Mucosa of stomach (tissue), 1 donor: ENCODE data around the gene RPS6KC1.
"Not testable (repeated sequence)": the region's sequence is repeated elsewhere in the genome, so short reads cannot be mapped to it uniquely, and the experiment has no call there.

Experiments used
- H3K27me3 ChIP-seq: one replicate; pipeline ENCODE4 v1.7.0; 2013; ENCODE audit warnings: mild to moderate bottlenecking, low read length; ENCODE audit not compliant: control insufficient read depth, insufficient read depth
- H3K36me3 ChIP-seq: one replicate; pipeline ENCODE4 v1.7.0; 2013; ENCODE audit warnings: low read length; ENCODE audit not compliant: control insufficient read depth, insufficient read depth
- H3K4me1 ChIP-seq: one replicate; pipeline ENCODE4 v1.7.0; 2013; ENCODE audit warnings: mild to moderate bottlenecking, low read length; ENCODE audit not compliant: control insufficient read depth, insufficient read depth
- H3K4me3 ChIP-seq: one replicate; pipeline ENCODE4 v1.7.0; 2013; ENCODE audit warnings: low read length
- H3K9ac ChIP-seq: one replicate; pipeline ENCODE4 v1.7.0; 2013; ENCODE audit warnings: mild to moderate bottlenecking, low read length, moderate library complexity
- H3K9me3 ChIP-seq: one replicate; pipeline ENCODE4 v1.7.0; 2013; ENCODE audit warnings: mild to moderate bottlenecking, low read length, moderate library complexity; ENCODE audit not compliant: control insufficient read depth
- donor health status: Pancreatic carcinoma.

RPS6KC1 gene

GRCh38 chr1:213034713-213035112 lies 16.3 kb upstream of the RPS6KC1 start:
- Histone ChIP-seq H3K9ac (no peak overlapping the region), H3K4me1 (no peaks in the 10 kb centered on the region), H3K4me3 (no peak overlapping the region), H3K27me3 (no peaks in the 10 kb centered on the region), H3K9me3 (no peaks in the 10 kb centered on the region), H3K36me3 (no peaks in the 10 kb centered on the region)

GRCh38 chr1:213035573-213035972 lies 15.5 kb upstream of the RPS6KC1 start:
- H3K36me3 ChIP-seq, result no peaks in the 10 kb centered on the region
- H3K4me3 ChIP-seq, result no peak overlapping the region
- no peaks in the 10 kb centered on the region for H3K9me3 ChIP-seq
- H3K4me1 ChIP-seq, result no peaks in the 10 kb centered on the region
- H3K9ac ChIP-seq, result no peak overlapping the region
- no peaks in the 10 kb centered on the region for H3K27me3 ChIP-seq

GRCh38 chr1:213041443-213041842 lies 9.6 kb upstream of the RPS6KC1 start:
- Histone ChIP-seq H3K4me1 (no peaks in the 10 kb centered on the region), H3K9ac (no peak overlapping the region), H3K27me3 (no peaks in the 10 kb centered on the region), H3K9me3 (no peaks in the 10 kb centered on the region), H3K36me3 (no peaks in the 10 kb centered on the region), H3K4me3 (no peak overlapping the region)

GRCh38 chr1:213045321-213046226 lies 5.5 kb upstream of the RPS6KC1 start:
- H3K4me3 ChIP-seq, H3K36me3 ChIP-seq, H3K9me3 ChIP-seq, H3K27me3 ChIP-seq, H3K4me1 ChIP-seq, H3K9ac ChIP-seq: not testable (repeated sequence)

- Histone ChIP-seq H3K4me1 (peaks cover 11% of the 10 kb centered on the region), H3K9ac (no peak overlapping the region), H3K9me3 (no peaks in the 10 kb centered on the region), H3K4me3 (no peak overlapping the region), H3K27me3 (no peaks in the 10 kb centered on the region), H3K36me3 (no peaks in the 10 kb centered on the region)
Measured at GRCh38 chr1:213049232-213049631, 1.8 kb upstream of the RPS6KC1 start.

- no peaks in the 10 kb centered on the region for H3K27me3 ChIP-seq
- H3K36me3 ChIP-seq, result no peaks in the 10 kb centered on the region
- peaks cover 11% of the 10 kb centered on the region for H3K4me1 ChIP-seq
- H3K9ac ChIP-seq, result peak overlapping the region; percentile 74
- peak overlapping the region; percentile 99 for H3K4me3 ChIP-seq
- no peaks in the 10 kb centered on the region for H3K9me3 ChIP-seq
Measured at GRCh38 chr1:213050745-213051126, 305 bp upstream of the RPS6KC1 start.

- Histone ChIP-seq H3K4me1 (peaks cover 11% of the 10 kb centered on the region), H3K27me3 (no peaks in the 10 kb centered on the region), H3K9me3 (no peaks in the 10 kb centered on the region), H3K9ac (peak overlapping the region; percentile 74), H3K4me3 (peak overlapping the region; percentile 99), H3K36me3 (no peaks in the 10 kb centered on the region)
Measured at GRCh38 chr1:213051881-213052202, 801 bp downstream of the RPS6KC1 start.

- H3K9ac ChIP-seq, result no peak overlapping the region
- no peaks in the 10 kb centered on the region for H3K36me3 ChIP-seq
- no peaks in the 10 kb centered on the region for H3K9me3 ChIP-seq
- H3K4me1 ChIP-seq, result peaks cover 11% of the 10 kb centered on the region
- H3K4me3 ChIP-seq, result no peak overlapping the region
- no peaks in the 10 kb centered on the region for H3K27me3 ChIP-seq
Measured at GRCh38 chr1:213053455-213053854, 2.4 kb downstream of the RPS6KC1 start.

GRCh38 chr1:213054142-213054541 lies 3.1 kb downstream of the RPS6KC1 start:
- H3K9ac ChIP-seq, result no peak overlapping the region
- no peaks in the 10 kb centered on the region for H3K27me3 ChIP-seq
- H3K36me3 ChIP-seq, result no peaks in the 10 kb centered on the region
- H3K4me1 ChIP-seq, result peaks cover 11% of the 10 kb centered on the region
- no peak overlapping the region for H3K4me3 ChIP-seq
- H3K9me3 ChIP-seq, result no peaks in the 10 kb centered on the region

- Histone ChIP-seq H3K36me3 (no peaks in the 10 kb centered on the region), H3K4me3 (no peak overlapping the region), H3K9me3 (no peaks in the 10 kb centered on the region), H3K4me1 (peaks cover 11% of the 10 kb centered on the region), H3K9ac (no peak overlapping the region), H3K27me3 (no peaks in the 10 kb centered on the region)
Measured at GRCh38 chr1:213054733-213055591, 3.9 kb downstream of the RPS6KC1 start.

GRCh38 chr1:213055767-213056166 lies 4.7 kb downstream of the RPS6KC1 start:
- Histone ChIP-seq H3K4me3 (no peak overlapping the region), H3K9me3 (no peaks in the 10 kb centered on the region), H3K27me3 (no peaks in the 10 kb centered on the region), H3K36me3 (no peaks in the 10 kb centered on the region), H3K4me1 (peaks cover 7% of the 10 kb centered on the region), H3K9ac (no peak overlapping the region)
